ENCODE measurements around the gene TRIP10. TPM values are rescaled to one million over a fixed set of nuclear protein-coding genes. Genes with fewer than 3 reads are reported as not detected.

Gene TRIP10
- total and polyA plus RNA-seq, 2 of the 13 experiments (the other 11 are each of a cell fraction or from before 2014, with no cell fraction given): 32.5 to 33.2 TPM

- TF ChIP-seq DZIP1 (CRISPR knock-in tag; IDR thresholded peaks at IDR 0.05): no peak
- TF ChIP-seq ZNF841 (CRISPR knock-in tag; IDR thresholded peaks at IDR 0.05; ENCODE audit: borderline replicate concordance): no peak
- TF ChIP-seq ZNF530 (CRISPR knock-in tag; IDR thresholded peaks at IDR 0.05; ENCODE audit: low read depth): no peak
- no peak for TF ChIP-seq JUNB (CRISPR knock-in tag; IDR thresholded peaks at IDR 0.05; ENCODE audit: borderline replicate concordance)
- 0 out of 2 replicates have a peak, but pooled peaks have one; percentile 30 for TF ChIP-seq RXRA (CRISPR knock-in tag; IDR thresholded peaks at IDR 0.05)
- TF ChIP-seq KDM6A (CRISPR knock-in tag; IDR thresholded peaks at IDR 0.05; ENCODE audit: low read depth): no peak
- TF ChIP-seq, protein P1, sequence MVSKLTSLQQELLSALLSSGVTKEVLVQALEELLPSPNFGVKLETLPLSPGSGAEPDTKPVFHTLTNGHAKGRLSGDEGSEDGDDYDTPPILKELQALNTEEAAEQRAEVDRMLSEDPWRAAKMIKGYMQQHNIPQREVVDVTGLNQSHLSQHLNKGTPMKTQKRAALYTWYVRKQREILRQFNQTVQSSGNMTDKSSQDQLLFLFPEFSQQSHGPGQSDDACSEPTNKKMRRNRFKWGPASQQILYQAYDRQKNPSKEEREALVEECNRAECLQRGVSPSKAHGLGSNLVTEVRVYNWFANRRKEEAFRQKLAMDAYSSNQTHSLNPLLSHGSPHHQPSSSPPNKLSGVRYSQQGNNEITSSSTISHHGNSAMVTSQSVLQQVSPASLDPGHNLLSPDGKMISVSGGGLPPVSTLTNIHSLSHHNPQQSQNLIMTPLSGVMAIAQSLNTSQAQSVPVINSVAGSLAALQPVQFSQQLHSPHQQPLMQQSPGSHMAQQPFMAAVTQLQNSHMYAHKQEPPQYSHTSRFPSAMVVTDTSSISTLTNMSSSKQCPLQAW (CRISPR knock-in tag; IDR thresholded peaks at IDR 0.05): peak; percentile 40; the same call in 1 of the 2 replicates
- TF ChIP-seq SRSF1 (optimal IDR thresholded peaks at IDR 0.05; ENCODE audit: low read depth, low read length): peak; percentile 70
- TF ChIP-seq TCF12 (IDR thresholded peaks at IDR 0.05): no peak
- TF ChIP-seq TCF12 (CRISPR knock-in tag; IDR thresholded peaks at IDR 0.05): 0 out of 2 replicates have a peak, but pooled peaks have one; percentile 67
- no peak for TF ChIP-seq EHMT2 (IDR thresholded peaks at IDR 0.05; ENCODE audit: borderline replicate concordance, low read depth, low read length)
- no peak for TF ChIP-seq HOXA5 (CRISPR knock-in tag; IDR thresholded peaks at IDR 0.05)
- no peak; the same call in 1 of the 2 replicates for TF ChIP-seq ZNF263 (CRISPR knock-in tag; IDR thresholded peaks at IDR 0.05)
- TF ChIP-seq ZNF747 (CRISPR knock-in tag; IDR thresholded peaks at IDR 0.05; ENCODE audit: borderline replicate concordance): 0 out of 2 replicates have a peak, but pooled peaks have one; percentile 31
- no peak for TF ChIP-seq SATB2 (CRISPR knock-in tag; IDR thresholded peaks at IDR 0.05)
- no peak for TF ChIP-seq ZNF329 (CRISPR knock-in tag; IDR thresholded peaks at IDR 0.05; ENCODE audit: low read depth)
- no peak for TF ChIP-seq PRMT3 (CRISPR knock-in tag; IDR thresholded peaks at IDR 0.05; ENCODE audit: borderline replicate concordance, low read depth)
- TF ChIP-seq ZNF407 (CRISPR knock-in tag; IDR thresholded peaks at IDR 0.05; ENCODE audit: not compliant biosample characterization): no peak
Measured at GRCh38 chr19:6737284-6737872, 2.1 kb upstream of the TRIP10 start, which contains the start of gene GPR108 (continued).

Data from HepG2 (cell line).